ENCODE measurements around the gene LRRC36.

- no peak for TF ChIP-seq CTCF (IDR thresholded peaks at IDR 0.05)
- no peak for TF ChIP-seq POLR2A (IDR thresholded peaks at IDR 0.05)
These were observed 93.3 kb downstream of the LRRC36 start for GRCh38 chr16:67419931-67420330.

Data from right lobe of liver (tissue), 4 donors.